Retinal pigment epithelial cell (primary cell): ENCODE measurements around the gene ADAMTSL3.
"Not testable (repeated sequence)": the region's sequence is repeated elsewhere in the genome, so short reads cannot be mapped to it uniquely, and the experiment has no call there.

Experiments used
- DNase-seq: peaks from one replicate; pipeline ENCODE4 v3.0.0-alpha.2; 2010; ENCODE audit warnings: low read depth
- H3K4me3 ChIP-seq: 2 replicates; pipeline ENCODE4 v1.5.1; 2011; ENCODE audit warnings: mild to moderate bottlenecking, low read length, control low read depth, moderate library complexity
- CTCF ChIP-seq: conservative IDR thresholded peaks from 2 replicates; pipeline ENCODE4 v1.5.1; 2011; ENCODE audit warnings: low read depth, low read length, control low read depth, inconsistent platforms

The ADAMTSL3 gene

GRCh38 chr15:83746231-83746630 is 92.3 kb downstream of the ADAMTSL3 start:
- no peak for DNase-seq
- H3K4me3 ChIP-seq = no peak overlapping the region
- TF ChIP-seq CTCF = no peak

- peak; percentile 58 for TF ChIP-seq CTCF
- no peak for DNase-seq
- H3K4me3 ChIP-seq = no peak overlapping the region
Measured at GRCh38 chr15:83747050-83747717, 93.3 kb downstream of the ADAMTSL3 start.

GRCh38 chr15:83747718-83748110 is 93.8 kb downstream of the ADAMTSL3 start:
- TF ChIP-seq CTCF = no peak
- no peak overlapping the region for H3K4me3 ChIP-seq
- DNase-seq = no peak

- H3K4me3 ChIP-seq = no peak overlapping the region
- TF ChIP-seq CTCF = no peak
- no peak for DNase-seq
Measured at GRCh38 chr15:83753872-83754493, 100.1 kb downstream of the ADAMTSL3 start.

GRCh38 chr15:83757291-83757690 is 103.4 kb downstream of the ADAMTSL3 start:
- not testable (repeated sequence) for DNase-seq, H3K4me3 ChIP-seq

- no peak overlapping the region for H3K4me3 ChIP-seq
- TF ChIP-seq CTCF = no peak
- no peak for DNase-seq
Measured at GRCh38 chr15:83762367-83762766, 108.4 kb downstream of the ADAMTSL3 start.

- no peak for TF ChIP-seq CTCF
- DNase-seq = no peak
- H3K4me3 ChIP-seq = no peak overlapping the region
Measured at GRCh38 chr15:83764201-83764838, 110.4 kb downstream of the ADAMTSL3 start.
